ENCODE measurements around the gene ENPP6. TPM values are rescaled to one million over a fixed set of nuclear protein-coding genes. Genes with fewer than 3 reads are reported as not detected.

ENPP6 gene
- polyA plus RNA-seq, 1 of the 3 experiments (the other 2 are of a cell fraction) = not detected

- H3K27ac ChIP-seq (ENCODE audit: low read depth in 2 of 2, low read length in 1 of 2) = no peak overlapping the region
- 47% methylated on average over 11 of the region's 15 CpGs for WGBS (ENCODE audit: low lambda C conversion rate)
- H2AFZ ChIP-seq (ENCODE audit: low read depth) = no peak overlapping the region
- no peak overlapping the region for H3K9ac ChIP-seq
- DNase-seq = no peak
- no peaks in the 10 kb centered on the region for H3K9me3 ChIP-seq
- H3K79me2 ChIP-seq (ENCODE audit: insufficient read depth) = no peaks in the 10 kb centered on the region
- H3K9me2 ChIP-seq = no peaks in the 10 kb centered on the region
- TF ChIP-seq POLR2AphosphoS5 (IDR thresholded peaks at IDR 0.05; ENCODE audit: low read depth, low read length) = no peak
- TF ChIP-seq EZH2phosphoT487 (IDR thresholded peaks at IDR 0.05; ENCODE audit: borderline replicate concordance, low read depth) = no peak
- TF ChIP-seq MEF2A (IDR thresholded peaks at IDR 0.05; ENCODE audit: borderline replicate concordance, low read depth) = no peak
- no peak for TF ChIP-seq TAF1 (IDR thresholded peaks at IDR 0.05; ENCODE audit: borderline replicate concordance, low read depth, low read length)
- TF ChIP-seq SMC3 (IDR thresholded peaks at IDR 0.05; ENCODE audit: low read depth, low read length) = no peak
- TF ChIP-seq FOXJ3 (CRISPR knock-in tag; IDR thresholded peaks at IDR 0.05) = no peak
- TF ChIP-seq ELF1 (IDR thresholded peaks at IDR 0.05) = no peak
- no peak for TF ChIP-seq RCOR1 (IDR thresholded peaks at IDR 0.05; ENCODE audit: low read length)
- no peak for TF ChIP-seq FOXM1 (IDR thresholded peaks at IDR 0.05; ENCODE audit: low read depth)
- TF ChIP-seq CHD2 (IDR thresholded peaks at IDR 0.05; ENCODE audit: low read length, partially characterized antibody) = no peak
- no peak for TF ChIP-seq CTCF (IDR thresholded peaks at IDR 0.05)
- TF ChIP-seq, protein P1, sequence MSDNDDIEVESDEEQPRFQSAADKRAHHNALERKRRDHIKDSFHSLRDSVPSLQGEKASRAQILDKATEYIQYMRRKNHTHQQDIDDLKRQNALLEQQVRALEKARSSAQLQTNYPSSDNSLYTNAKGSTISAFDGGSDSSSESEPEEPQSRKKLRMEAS (IDR thresholded peaks at IDR 0.05; ENCODE audit: low read depth) = no peak
- TF ChIP-seq RAD21 (IDR thresholded peaks at IDR 0.05; ENCODE audit: low read length) = no peak
- no peak for TF ChIP-seq GABPA (IDR thresholded peaks at IDR 0.05; ENCODE audit: low read depth)
- TF ChIP-seq, protein P2, sequence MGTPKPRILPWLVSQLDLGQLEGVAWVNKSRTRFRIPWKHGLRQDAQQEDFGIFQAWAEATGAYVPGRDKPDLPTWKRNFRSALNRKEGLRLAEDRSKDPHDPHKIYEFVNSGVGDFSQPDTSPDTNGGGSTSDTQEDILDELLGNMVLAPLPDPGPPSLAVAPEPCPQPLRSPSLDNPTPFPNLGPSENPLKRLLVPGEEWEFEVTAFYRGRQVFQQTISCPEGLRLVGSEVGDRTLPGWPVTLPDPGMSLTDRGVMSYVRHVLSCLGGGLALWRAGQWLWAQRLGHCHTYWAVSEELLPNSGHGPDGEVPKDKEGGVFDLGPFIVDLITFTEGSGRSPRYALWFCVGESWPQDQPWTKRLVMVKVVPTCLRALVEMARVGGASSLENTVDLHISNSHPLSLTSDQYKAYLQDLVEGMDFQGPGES (IDR thresholded peaks at IDR 0.05; ENCODE audit: low read depth, low read length) = no peak
- no peak for TF ChIP-seq USF1 (IDR thresholded peaks at IDR 0.05; ENCODE audit: borderline replicate concordance, low read depth)
- no peak for TF ChIP-seq USF2 (IDR thresholded peaks at IDR 0.05; ENCODE audit: borderline replicate concordance, low read depth, low read length)
- TF ChIP-seq, protein P3, sequence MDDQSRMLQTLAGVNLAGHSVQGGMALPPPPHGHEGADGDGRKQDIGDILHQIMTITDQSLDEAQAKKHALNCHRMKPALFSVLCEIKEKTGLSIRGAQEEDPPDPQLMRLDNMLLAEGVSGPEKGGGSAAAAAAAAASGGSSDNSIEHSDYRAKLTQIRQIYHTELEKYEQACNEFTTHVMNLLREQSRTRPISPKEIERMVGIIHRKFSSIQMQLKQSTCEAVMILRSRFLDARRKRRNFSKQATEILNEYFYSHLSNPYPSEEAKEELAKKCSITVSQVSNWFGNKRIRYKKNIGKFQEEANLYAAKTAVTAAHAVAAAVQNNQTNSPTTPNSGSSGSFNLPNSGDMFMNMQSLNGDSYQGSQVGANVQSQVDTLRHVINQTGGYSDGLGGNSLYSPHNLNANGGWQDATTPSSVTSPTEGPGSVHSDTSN (IDR thresholded peaks at IDR 0.05) = no peak
- ChIA-PET POLR2A (no interaction called here), CTCF (interaction anchor here (1.0 to 2.8 kb wide), 2 partner anchors 10 to 22 kb away, joined by 5 to 6 read pairs; no protein-coding TSS in a partner anchor)
- no peaks in the 10 kb centered on the region for H4K20me1 ChIP-seq (ENCODE audit: insufficient read depth)
- no peak overlapping the region for H3K4me2 ChIP-seq
- H3K27me3 ChIP-seq (ENCODE audit: insufficient read depth) = no peaks in the 10 kb centered on the region
- H3F3A ChIP-seq (replicated peaks; ENCODE audit: insufficient read depth) = no peaks in the 10 kb centered on the region
- no peaks in the 10 kb centered on the region for H3K36me3 ChIP-seq (replicated peaks in 1 of 2; ENCODE audit: control insufficient read depth in 1 of 2, insufficient read depth in 2 of 2, low read length in 1 of 2)
- H3K4me1 ChIP-seq (ENCODE audit: control insufficient read depth in 1 of 2, insufficient read depth in 2 of 2, low read depth in 1 of 2, low read length in 1 of 2) = no peaks in the 10 kb centered on the region; a peak in 1 of 4 replicates
- no peak overlapping the region for H3K4me3 ChIP-seq (ENCODE audit: low read depth in 2 of 2, low read length in 1 of 2)
These were observed 73.7 kb downstream of the ENPP6 start for GRCh38 chr4:184143770-184144564.

Data from SK-N-SH (cell line).